Measurements from ENCODE around the gene CAV1. TPM values are rescaled to one million over a fixed set of nuclear protein-coding genes. Genes with fewer than 3 reads are reported as not detected.

The CAV1 gene
- total and polyA plus RNA-seq, 2 of the 13 experiments (the other 11 are each of a cell fraction or from before 2014, with no cell fraction given) = 0.40 TPM; not detected in 1

DNA sequence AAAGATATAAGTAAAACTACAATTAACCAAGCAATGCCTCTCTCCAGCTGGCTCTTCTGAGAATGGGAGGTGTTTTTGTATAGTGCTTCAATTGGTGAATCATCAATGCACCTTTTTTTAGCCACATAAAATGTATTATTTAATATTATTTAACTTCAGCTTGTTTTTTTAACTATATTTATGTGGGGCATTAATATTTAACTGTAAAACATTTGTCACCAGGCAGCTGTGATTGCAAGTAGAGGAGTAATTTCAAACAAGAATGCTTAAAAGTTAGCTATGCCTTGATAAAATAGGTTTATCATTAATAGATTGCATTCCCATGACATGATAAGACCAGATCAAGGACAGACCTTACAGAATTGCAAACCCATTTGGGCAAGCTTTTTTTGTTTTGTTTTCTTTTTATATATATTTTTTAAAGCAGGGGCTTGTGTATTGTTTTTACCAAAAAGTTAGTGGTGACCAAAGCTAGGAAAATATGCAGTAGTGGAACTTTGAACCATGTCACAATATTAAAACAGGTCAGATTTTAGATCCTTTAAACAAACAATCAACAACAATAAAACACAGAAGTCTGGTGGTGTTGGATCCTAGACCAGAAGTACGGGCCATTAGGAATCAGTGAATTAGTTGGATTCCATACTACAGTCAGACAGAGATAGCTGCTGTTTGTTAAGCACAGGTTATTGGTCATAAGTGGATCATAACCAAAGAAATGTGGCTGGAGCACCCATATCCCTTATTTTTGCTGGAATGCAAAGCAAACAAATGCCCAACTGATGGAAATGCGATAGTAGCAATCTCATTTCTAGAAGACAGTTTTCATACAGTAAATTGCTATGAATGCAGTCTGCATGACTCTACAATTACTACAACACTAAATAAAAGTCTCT lies 22.4 kb upstream of the CAV1 start:
- no peak for DNase-seq (ENCODE audit: low spot score)
- Histone ChIP-seq H3K79me2 (ENCODE audit: insufficient read depth, low read length) (no peaks in the 10 kb centered on the region), H3K4me2 (ENCODE audit: low read depth, low read length) (no peak overlapping the region), H3K4me1 (ENCODE audit: insufficient read depth, low read length) (peaks cover 10% of the 10 kb centered on the region; the same call in 1 of the 2 replicates), H2AFZ (ENCODE audit: low read length) (no peak overlapping the region), H3K27me3 (ENCODE audit: control insufficient read depth in 1 of 2, insufficient read depth in 2 of 2, low read length in 2 of 2) (peaks cover 2 to 23% of the 10 kb centered on the region in 2 experiments; a peak in 4 of 5 replicates), H3K36me3 (replicated peaks in 1 of 2; ENCODE audit: control insufficient read depth in 1 of 2, insufficient read depth in 2 of 2, low read length in 2 of 2) (no peaks in the 10 kb centered on the region), H3K4me3 (replicated peaks in 1 of 3; ENCODE audit: insufficient read depth in 1 of 3, low read depth in 2 of 3, low read length in 3 of 3) (no peak overlapping the region), H4K20me1 (ENCODE audit: insufficient read depth, low read length) (no peaks in the 10 kb centered on the region), H3K9me3 (ENCODE audit: low read length) (no peaks in the 10 kb centered on the region), H3K9ac (ENCODE audit: insufficient read depth, low read depth, low read length) (no peak overlapping the region), H3K27ac (ENCODE audit: extremely low read length, insufficient read depth, low read length) (no peak overlapping the region)
- TF ChIP-seq ZNF121 (CRISPR knock-in tag; IDR thresholded peaks at IDR 0.05) = no peak
- TF ChIP-seq, protein P1, sequence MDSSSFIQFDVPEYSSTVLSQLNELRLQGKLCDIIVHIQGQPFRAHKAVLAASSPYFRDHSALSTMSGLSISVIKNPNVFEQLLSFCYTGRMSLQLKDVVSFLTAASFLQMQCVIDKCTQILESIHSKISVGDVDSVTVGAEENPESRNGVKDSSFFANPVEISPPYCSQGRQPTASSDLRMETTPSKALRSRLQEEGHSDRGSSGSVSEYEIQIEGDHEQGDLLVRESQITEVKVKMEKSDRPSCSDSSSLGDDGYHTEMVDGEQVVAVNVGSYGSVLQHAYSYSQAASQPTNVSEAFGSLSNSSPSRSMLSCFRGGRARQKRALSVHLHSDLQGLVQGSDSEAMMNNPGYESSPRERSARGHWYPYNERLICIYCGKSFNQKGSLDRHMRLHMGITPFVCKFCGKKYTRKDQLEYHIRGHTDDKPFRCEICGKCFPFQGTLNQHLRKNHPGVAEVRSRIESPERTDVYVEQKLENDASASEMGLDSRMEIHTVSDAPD (CRISPR knock-in tag; IDR thresholded peaks at IDR 0.05) = no peak
- no peak for TF ChIP-seq ZNF782 (CRISPR knock-in tag; IDR thresholded peaks at IDR 0.05; ENCODE audit: borderline replicate concordance)
- no peak for TF ChIP-seq PAWR (CRISPR knock-in tag; IDR thresholded peaks at IDR 0.05; ENCODE audit: borderline replicate concordance)
- TF ChIP-seq ATF7 (IDR thresholded peaks at IDR 0.05) = no peak
- TF ChIP-seq ATF7 (CRISPR knock-in tag; IDR thresholded peaks at IDR 0.05) = no peak
- no peak for TF ChIP-seq RFXANK (CRISPR knock-in tag; IDR thresholded peaks at IDR 0.05)
- in situ Hi-C loops (cut with HindIII; ENCODE audit: extremely low pct_ligation_motif_present, low pct_unique_long_range_greater_than_20kb) (no loop called here), intact Hi-C loops (cut with micrococcal nuclease; ENCODE audit: unreplicated experiment) (no loop called here)
- no peak for FAIRE-seq
- WGBS (ENCODE audit: low lambda C conversion rate) = 56% methylated on average over 2 of the region's 2 CpGs
- ChIA-PET POLR2A (no interaction called here), CTCF (ENCODE audit: low intra/inter-chr PET ratio, low total read pairs) (no interaction called here)
- no peak for ATAC-seq
- no TSS peak for BruUV-seq (replicated peaks)

Measured in HepG2 (cell line).